GM21360 (cell line): ENCODE measurements around the gene KBTBD13.

Experiments
- ATAC-seq: cut with Tn5 transposase; IDR thresholded peaks from one replicate; pipeline ENCODE4 v1.9.1; 2021; ENCODE audit warnings: mild to moderate bottlenecking, moderate library complexity; ENCODE audit not compliant: unreplicated experiment

KBTBD13 gene

GRCh38 chr15:65105038-65105437 lies 28.5 kb downstream of the KBTBD13 start:
- no peak for ATAC-seq

- no peak for ATAC-seq
Measured at GRCh38 chr15:65106011-65106590, 29.6 kb downstream of the KBTBD13 start.

DNA sequence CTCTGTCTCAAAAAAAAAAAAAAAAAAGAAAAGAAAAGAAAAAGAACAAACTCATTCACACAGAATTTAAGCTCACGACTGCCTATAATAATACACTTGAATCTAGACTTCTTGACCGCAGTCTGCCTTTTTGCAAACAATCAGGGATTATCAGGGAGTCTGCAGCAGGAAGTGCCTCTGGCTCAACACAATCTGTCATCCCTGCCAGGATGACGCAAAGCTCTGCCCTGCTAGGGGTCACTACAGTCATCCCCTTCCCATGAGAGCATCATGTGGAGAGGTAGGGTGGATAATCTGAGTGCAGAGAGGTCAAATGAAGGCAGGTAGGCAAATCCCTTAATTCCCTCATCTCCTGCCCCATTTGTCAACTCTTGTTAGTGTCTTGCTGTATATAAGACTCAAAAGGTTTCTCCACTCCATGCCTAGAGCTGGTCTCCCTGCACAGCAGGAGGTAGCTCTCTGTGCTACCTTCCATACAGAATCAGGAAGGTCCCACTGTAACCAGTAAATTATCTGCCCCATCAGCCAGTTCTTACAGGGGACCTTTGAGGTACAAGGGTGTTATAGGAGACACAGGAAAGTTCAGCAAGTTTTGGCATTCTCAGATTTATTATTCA lies 34.2 kb downstream of the KBTBD13 start:
- ATAC-seq = no peak

GRCh38 chr15:65115086-65115485 lies 38.5 kb downstream of the KBTBD13 start, which contains the start of gene UBAP1L:
Gene UBAP1L (minus strand): TSS chr15:65115200. CDS start chr15:65106215, 8,985 bp downstream.
- no peak for ATAC-seq

DNA sequence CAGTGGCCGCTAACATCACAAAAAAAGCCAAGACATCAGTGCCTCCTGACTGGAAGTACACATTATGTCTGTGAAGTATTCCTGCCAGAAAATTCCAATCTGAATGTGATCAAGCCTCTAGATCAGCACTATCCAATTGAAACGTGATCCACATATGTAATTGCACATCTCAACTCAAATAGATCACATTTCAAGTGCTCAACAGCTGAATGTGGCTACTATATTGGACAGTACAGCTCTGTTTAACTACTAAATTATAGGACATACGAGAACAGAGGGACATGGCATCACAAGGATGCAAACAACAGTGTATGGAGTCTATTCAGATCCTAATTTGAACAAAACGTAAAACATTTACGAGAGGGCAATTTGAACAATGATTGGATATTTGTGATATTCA lies 39.0 kb downstream of the KBTBD13 start:
- ATAC-seq = no peak
